ENCODE measurements around the gene BAIAP2.

Gene BAIAP2

DNA sequence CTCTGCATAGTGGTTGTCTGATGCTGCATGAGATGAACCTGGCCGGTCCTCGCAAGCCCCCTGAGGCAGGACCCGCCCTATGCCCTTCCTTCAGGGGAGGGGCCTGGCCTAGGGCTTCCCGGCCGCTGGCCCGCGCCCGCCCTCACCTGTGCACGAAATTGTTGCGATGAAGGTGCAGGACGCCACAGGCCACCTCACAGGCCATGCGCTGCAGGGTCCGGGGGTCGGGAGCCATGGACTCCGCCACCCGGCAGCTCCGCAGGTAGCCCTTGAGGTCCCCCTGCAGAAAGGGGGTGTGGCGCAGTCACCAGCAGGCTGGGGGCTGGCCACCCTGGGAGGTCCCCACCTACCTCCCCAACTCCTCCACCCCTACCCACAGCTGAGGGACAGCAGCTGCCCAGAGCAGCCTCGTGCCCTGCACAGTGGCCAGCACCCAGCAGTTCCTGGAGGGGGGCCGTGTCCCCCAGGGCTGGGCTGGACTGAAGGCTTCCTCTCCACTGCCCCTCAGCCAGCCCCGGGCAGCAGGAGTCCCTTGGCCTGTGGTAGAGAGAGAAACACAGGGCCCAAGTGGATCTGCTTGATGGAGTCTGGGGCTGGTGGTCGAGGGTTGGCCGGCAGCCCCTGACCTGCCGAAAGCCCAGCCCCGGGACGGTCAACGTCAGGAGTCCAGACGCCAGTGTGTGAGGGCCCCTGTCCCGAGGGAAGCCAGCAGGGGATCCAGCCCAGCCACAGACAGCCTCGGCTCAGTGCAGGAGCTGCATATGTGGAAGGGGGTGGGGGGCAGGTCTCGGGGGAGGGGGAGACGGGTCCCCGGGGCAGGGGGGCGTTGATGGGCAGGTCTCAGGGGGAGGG, 91.6 kb downstream of the BAIAP2 start:
- DNase-seq (ENCODE audit: low spot score) (no peak), ATAC-seq (ENCODE audit: low read depth) (no peak)
- TF ChIP-seq, protein P1, sequence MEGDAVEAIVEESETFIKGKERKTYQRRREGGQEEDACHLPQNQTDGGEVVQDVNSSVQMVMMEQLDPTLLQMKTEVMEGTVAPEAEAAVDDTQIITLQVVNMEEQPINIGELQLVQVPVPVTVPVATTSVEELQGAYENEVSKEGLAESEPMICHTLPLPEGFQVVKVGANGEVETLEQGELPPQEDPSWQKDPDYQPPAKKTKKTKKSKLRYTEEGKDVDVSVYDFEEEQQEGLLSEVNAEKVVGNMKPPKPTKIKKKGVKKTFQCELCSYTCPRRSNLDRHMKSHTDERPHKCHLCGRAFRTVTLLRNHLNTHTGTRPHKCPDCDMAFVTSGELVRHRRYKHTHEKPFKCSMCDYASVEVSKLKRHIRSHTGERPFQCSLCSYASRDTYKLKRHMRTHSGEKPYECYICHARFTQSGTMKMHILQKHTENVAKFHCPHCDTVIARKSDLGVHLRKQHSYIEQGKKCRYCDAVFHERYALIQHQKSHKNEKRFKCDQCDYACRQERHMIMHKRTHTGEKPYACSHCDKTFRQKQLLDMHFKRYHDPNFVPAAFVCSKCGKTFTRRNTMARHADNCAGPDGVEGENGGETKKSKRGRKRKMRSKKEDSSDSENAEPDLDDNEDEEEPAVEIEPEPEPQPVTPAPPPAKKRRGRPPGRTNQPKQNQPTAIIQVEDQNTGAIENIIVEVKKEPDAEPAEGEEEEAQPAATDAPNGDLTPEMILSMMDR (IDR thresholded peaks at IDR 0.05; ENCODE audit: poor library complexity, severe bottlenecking): no peak
- no peak overlapping the region for H3K27ac ChIP-seq (ENCODE audit: poor library complexity, severe bottlenecking)
- no peaks in the 10 kb centered on the region for H3K4me1 ChIP-seq (ENCODE audit: insufficient read depth, poor library complexity, severe bottlenecking)
- peaks cover 7% of the 10 kb centered on the region for H3K27me3 ChIP-seq (ENCODE audit: insufficient read depth, poor library complexity, severe bottlenecking)
- no peak overlapping the region for H3K4me3 ChIP-seq (ENCODE audit: severe bottlenecking)
- no peaks in the 10 kb centered on the region for H3K9me3 ChIP-seq (ENCODE audit: severe bottlenecking)
- no peaks in the 10 kb centered on the region for H3K36me3 ChIP-seq (ENCODE audit: low read depth)

DNA sequence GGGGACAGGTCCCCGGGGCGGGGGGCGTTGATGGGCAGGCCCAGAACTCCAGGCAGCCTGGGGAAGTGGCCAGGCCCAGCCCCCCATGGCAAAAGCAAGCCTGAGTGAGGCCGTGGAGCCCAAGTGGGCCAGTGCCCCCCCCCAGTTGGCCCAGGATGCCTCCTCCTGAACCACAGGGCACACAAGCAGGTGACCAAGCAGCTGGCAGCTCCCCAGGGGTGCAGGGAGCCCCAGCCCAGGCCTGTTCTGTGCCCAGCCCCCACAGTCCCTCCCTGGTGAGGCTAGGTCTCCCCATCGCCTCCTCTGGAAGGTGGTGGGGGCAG, 92.1 kb downstream of the BAIAP2 start:
- peaks cover 3% of the 10 kb centered on the region for H3K27me3 ChIP-seq (ENCODE audit: insufficient read depth, poor library complexity, severe bottlenecking)
- no peak overlapping the region for H3K27ac ChIP-seq (ENCODE audit: poor library complexity, severe bottlenecking)
- TF ChIP-seq, protein P1 (IDR thresholded peaks at IDR 0.05; ENCODE audit: poor library complexity, severe bottlenecking): no peak
- H3K4me3 ChIP-seq (ENCODE audit: severe bottlenecking): no peak overlapping the region
- ATAC-seq (ENCODE audit: low read depth) (no peak), DNase-seq (ENCODE audit: low spot score) (no peak)
- no peaks in the 10 kb centered on the region for H3K4me1 ChIP-seq (ENCODE audit: insufficient read depth, poor library complexity, severe bottlenecking)
- H3K36me3 ChIP-seq (ENCODE audit: low read depth): no peaks in the 10 kb centered on the region
- H3K9me3 ChIP-seq (ENCODE audit: severe bottlenecking): no peaks in the 10 kb centered on the region

DNA sequence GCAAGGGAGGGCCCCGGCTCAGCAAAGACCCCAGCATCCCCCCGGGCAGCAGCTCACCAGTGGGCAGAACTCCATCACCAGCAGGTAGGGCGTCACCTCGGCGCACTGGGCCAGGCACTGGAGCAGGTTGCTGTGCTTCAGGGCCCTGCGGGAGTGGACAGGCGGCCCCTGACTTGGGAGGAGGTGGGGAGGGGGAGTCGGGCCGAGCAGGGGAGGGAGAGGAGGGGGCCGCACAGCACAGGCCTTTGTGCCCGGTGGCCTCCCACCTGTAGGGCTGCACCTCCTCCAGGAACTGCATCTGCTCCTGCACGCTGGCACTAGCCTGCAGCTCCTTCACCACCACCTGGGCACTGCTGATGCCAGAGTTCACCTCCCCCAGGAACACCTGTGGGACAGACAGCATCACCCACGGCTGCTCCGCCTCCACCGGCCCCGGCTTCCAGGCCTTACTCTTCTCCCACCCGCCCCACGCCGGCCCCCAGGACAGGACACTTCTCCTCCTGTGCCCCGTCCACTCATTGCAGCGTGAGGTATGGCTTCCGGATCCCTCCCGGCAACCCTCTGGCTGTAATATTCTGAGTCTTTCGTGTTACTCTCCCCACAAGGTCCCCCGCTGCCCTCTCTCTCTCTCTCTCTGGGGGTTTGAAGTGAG, 92.7 kb downstream of the BAIAP2 start:
- Histone ChIP-seq H3K4me3 (ENCODE audit: severe bottlenecking) (no peak overlapping the region), H3K9me3 (ENCODE audit: severe bottlenecking) (no peaks in the 10 kb centered on the region), H3K36me3 (ENCODE audit: low read depth) (no peaks in the 10 kb centered on the region), H3K4me1 (ENCODE audit: insufficient read depth, poor library complexity, severe bottlenecking) (no peaks in the 10 kb centered on the region), H3K27ac (ENCODE audit: poor library complexity, severe bottlenecking) (no peak overlapping the region), H3K27me3 (ENCODE audit: insufficient read depth, poor library complexity, severe bottlenecking) (peaks cover 1% of the 10 kb centered on the region)
- DNase-seq (ENCODE audit: low spot score) (no peak), ATAC-seq (ENCODE audit: low read depth) (no peak)
- TF ChIP-seq, protein P1 (IDR thresholded peaks at IDR 0.05; ENCODE audit: poor library complexity, severe bottlenecking): no peak

DNA sequence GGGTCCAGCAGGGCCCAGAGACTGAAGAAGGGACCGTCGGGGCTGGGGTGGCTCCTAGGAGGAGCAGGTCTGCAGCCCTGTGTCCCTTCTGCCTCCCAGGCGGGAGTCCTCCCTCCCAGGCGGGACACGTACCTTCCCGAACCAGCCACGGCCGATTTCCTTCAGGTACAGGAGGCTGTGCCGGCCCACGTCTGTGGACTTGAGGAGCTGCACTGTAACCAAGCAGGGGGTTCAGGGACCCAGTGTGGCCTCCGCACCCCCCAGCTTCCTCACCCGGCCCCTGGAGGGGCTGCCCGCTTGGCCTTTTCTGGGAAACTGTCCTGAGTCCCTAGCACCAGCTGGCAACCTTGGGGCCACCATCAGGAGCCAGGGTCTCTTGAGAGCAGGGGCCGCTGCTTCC, 93.4 kb downstream of the BAIAP2 start:
- Histone ChIP-seq H3K9me3 (ENCODE audit: severe bottlenecking) (no peaks in the 10 kb centered on the region), H3K4me3 (ENCODE audit: severe bottlenecking) (no peak overlapping the region), H3K4me1 (ENCODE audit: insufficient read depth, poor library complexity, severe bottlenecking) (no peaks in the 10 kb centered on the region), H3K36me3 (ENCODE audit: low read depth) (no peaks in the 10 kb centered on the region), H3K27ac (ENCODE audit: poor library complexity, severe bottlenecking) (no peak overlapping the region), H3K27me3 (ENCODE audit: insufficient read depth, poor library complexity, severe bottlenecking) (no peaks in the 10 kb centered on the region)
- DNase-seq (ENCODE audit: low spot score) (no peak), ATAC-seq (ENCODE audit: low read depth) (no peak)
- TF ChIP-seq, protein P1 (IDR thresholded peaks at IDR 0.05; ENCODE audit: poor library complexity, severe bottlenecking): no peak

DNA sequence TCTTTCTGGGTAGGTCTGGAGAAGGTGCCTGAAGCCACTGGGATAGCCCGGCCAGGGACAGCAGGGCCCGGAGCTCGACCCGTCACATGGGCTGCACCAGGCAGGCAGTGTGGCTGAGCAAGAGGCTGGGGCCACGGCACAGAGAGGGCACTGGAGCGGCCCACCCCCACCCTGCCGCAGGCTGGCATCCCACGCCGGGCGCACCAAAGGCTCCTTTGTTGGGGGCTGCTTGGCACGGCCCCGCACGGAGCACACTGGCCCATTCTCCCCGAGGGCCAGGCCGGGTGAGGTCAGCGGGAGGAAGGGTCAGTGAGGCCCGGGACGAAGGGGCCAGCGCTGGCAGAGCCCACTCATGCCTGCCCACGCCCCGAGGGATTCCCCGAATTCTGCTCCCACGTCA, 93.8 kb downstream of the BAIAP2 start:
- no peak overlapping the region for H3K4me3 ChIP-seq (ENCODE audit: severe bottlenecking)
- DNase-seq (ENCODE audit: low spot score) (no peak), ATAC-seq (ENCODE audit: low read depth) (no peak)
- TF ChIP-seq, protein P1 (IDR thresholded peaks at IDR 0.05; ENCODE audit: poor library complexity, severe bottlenecking): no peak
- H3K9me3 ChIP-seq (ENCODE audit: severe bottlenecking): no peaks in the 10 kb centered on the region
- no peaks in the 10 kb centered on the region for H3K36me3 ChIP-seq (ENCODE audit: low read depth)
- H3K4me1 ChIP-seq (ENCODE audit: insufficient read depth, poor library complexity, severe bottlenecking): no peaks in the 10 kb centered on the region
- no peaks in the 10 kb centered on the region for H3K27me3 ChIP-seq (ENCODE audit: insufficient read depth, poor library complexity, severe bottlenecking)
- H3K27ac ChIP-seq (ENCODE audit: poor library complexity, severe bottlenecking): no peak overlapping the region
